Amniotic epithelial cell (primary cell): ENCODE measurements around the gene NPTX1.

Source experiments
- DNase-seq: peaks from one replicate; pipeline ENCODE4 v3.0.0-alpha.2; 2010; ENCODE audit warnings: low read depth

Gene NPTX1

DNA sequence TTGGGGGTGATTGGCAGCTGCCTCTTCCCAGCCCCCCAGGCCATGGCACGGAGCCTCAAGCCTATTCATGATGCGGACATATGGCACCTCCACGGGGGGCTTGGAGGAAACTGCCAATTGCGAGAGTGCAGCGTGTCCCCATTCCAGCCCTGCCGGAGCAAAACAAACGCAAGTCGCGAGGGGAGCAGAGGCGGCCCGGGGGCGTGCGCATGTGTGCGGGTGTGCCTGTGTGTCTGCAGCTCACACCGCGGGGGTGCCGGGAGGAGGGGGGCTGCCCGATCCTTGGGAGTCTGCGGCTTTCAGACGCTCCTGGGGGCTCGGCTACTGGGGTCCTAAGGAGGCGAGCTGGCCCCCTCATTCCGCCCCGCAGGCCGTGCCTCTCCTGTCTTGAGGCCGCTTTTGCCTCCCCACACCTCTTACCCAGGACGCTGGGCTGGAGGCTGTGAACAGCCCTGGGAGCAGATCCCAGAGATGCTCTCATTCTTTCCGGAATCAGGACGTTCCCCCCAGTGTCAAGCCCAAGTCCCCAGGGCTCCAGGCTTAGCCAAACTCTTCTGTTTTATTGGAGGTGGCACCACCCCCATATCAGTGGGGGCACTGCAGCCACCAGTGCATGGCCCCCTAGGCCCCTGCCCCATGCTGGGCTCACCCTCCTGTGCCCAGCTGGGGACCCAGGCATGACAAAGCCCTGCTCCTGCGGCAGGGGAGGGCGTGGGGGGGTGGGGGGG is 32.3 kb downstream of the NPTX1 start:
- no peak for DNase-seq

DNA sequence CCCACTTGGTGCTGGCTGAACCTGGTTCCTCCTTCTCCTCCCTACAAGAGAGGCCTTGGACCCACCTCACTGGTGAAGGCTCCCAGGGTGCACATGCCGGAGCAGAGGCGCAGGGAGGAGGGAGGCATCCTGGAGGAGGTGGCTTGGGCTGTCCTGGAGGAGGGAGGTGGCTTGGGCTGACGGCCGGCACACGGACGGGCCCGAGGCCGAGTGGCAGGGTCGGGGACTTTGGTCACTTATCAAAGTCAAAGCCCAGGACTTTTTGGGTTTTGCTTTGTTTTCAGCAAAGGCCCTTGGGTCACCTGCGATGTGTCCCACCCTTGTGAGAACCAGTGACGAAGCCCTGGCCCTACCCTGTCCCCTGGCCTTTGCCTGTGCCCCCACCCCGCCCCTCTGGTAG is 32.9 kb downstream of the NPTX1 start:
- DNase-seq, result no peak

DNA sequence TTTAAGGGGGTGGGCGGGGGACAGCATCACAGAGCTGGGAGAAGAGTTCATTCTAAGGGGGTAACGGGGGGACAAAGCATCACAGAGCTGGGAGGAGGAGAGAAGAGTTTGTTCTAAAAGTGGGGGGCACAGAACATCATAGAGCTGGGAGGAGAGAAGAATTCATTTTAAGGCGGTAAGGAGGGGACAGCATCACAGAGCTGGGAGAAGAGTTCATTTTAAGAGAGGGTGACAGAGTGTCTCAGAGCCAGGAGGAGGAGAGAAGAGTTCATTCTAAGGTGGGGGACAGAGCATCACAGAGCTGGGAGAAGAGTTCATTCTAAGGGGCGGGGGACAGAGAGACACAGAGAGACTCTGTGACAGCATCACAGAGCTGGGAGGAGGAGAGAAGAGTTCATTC is 33.6 kb downstream of the NPTX1 start:
- DNase-seq, result no peak

DNA sequence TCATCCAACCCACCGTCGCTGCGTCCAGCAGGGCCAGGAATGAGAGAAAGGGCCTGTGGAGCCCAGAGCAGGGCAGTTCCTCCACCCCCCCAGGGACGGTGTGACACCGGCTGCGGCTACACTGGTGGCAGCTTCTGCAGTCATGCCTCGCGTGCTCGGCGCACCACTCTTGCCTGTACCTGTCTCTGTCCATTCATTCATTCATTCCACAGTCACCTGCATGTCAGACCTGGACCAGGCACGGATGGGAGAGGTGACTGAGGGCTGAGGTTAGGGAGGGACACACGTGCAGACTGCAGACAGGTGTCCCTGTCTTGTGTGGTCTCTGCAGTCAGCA is 34.1 kb downstream of the NPTX1 start:
- no peak for DNase-seq

DNA sequence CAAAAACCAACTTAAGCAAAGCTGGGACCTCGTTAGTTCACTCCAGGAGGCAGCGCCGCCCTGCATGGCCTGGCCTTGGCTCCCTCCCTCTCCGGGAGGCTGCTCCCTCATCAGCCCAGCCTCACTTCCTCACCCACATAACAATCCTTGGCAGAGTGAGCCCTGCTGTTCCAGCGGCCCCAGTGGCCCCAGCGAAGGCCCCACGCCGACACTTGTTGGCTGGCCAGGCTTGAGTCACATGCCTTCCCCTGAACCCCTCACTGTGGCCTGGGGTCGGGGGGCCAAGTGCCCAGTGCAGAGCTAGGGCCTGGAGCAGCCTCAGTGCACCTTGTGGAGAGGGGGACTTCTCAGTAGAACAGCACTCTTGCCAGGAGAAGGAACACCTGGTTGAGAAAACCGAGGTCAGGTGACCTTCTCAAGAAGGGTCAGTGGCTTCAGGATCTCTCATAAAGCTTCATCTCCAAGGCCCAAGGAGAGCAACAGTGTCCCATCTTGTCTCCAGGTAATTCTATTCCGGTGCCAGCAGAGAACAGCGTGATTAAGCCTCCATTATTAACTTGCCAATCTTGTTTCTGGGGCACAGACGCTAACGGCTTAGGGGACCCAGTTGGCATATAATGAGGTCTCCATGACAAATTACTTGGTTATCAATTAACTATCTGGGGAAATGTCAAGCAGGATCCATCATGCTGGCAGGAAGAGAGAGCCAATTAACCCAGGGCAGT is 34.6 kb downstream of the NPTX1 start:
- DNase-seq, result no peak

DNA sequence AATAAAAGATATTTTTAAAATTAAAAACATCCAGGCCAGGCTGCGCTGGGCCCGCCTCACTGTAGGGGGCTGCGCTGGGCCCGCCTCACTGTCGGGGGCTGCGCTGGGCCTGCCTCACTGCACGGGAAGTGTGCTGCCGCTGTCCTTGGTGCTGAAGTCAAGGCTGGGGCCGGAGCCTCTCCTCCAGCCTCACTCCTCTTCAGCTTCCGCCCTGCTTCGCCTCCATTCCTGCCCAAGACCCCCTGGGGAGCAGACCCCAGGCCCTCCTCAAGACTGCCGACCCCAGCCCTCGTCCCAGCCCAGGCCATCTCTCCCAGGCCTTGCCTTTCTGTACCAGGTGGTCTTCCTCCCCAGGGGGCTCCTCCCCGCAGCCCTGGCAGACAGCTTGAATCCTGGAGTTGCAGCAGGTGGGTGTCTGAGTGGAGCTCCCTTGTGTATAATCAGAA is 35.3 kb downstream of the NPTX1 start:
- DNase-seq, result peak; percentile 35

DNA sequence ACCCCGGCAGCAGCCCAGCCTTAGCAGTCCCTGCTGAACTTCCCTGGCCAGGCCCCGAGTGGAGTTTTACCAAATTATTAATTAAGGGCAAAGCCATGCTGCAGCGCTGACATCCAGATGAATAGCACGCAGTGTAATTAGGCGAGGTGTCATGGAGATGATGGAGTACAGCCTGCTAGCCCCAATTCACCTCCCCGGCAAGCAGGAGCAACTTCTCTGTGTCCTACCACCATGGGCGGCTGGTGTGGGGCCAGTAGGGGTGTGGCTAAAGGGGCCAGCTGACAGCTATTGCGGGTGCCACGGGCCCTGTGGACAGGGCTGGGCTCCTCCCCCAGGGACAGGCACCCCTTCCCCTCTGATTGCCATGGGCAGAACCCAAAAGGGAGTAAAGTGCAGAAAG is 36.9 kb downstream of the NPTX1 start:
- no peak for DNase-seq

DNA sequence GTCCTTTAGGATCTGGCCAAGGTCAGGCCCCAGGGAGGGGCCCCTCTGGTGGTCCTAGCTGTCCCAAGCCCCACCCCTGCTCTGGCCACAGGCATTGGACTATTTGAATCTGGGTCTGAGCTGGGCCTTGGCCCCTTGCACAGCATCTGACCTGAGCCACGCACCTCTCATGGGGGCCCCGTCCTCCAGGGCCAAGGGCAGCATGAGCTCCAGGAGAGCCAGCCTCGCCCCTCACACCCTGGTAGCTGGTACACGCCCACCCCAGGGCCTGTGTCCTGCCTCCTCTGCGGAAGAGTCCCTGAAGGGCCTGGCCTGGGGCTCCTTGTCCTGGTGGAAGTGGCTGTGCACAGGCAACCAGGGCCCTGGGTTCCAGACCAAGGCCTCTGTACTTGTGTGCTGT is 37.6 kb downstream of the NPTX1 start:
- DNase-seq, result no peak

DNA sequence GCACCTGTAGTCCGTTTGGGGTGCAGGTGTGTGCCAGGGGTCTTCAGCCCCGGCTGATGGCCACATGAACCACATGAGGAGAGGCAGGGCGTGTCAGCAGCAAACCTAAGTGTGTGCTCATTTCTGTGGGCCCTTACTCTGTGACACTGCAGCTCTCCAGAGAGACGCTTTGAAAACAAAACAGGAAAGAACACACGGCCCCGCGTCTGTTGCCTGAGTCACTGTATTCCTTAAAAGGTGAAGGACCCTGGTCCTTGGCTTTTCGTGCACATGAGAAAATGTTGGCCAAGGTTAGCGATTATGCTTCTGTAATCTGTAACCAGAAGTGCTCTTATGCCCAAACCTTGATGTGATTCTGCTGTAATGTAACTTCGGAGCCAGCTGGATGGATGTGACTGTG is 38.9 kb downstream of the NPTX1 start:
- DNase-seq, result no peak

DNA sequence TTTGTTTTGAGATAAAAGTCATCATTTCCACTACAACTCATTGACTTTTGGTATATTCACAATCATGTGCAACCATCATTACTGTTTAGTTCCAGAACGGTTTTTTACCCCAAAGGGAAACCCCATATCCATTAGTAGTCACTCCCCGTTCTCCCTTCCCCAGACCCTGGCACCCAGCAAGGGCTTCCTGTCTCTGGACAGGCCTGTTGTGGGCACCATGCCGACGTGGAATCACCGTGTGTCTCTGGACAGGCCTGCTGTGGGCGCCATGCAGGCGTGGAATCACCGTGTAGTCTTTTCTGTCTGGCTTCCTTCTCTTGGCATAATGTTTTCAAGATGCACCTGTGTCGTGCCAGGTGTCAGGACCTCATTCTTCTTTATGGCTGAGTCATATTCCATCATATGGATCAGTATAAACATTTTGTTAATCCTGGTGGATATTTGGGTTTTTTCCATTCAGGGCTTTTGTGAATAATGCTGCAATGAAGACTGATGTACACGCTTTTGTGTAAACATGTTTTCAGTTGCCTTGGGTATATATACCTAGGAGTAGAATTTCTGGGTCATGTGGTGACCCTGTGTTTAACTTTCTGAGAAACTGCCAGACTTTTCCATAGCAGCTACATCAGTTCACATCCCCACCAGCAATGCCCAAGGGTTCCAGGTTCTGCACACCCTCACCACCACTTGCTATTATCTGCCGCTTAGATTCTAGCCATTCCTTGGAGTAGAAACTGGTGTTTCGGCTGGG is 42.3 kb downstream of the NPTX1 start:
- no peak for DNase-seq

DNA sequence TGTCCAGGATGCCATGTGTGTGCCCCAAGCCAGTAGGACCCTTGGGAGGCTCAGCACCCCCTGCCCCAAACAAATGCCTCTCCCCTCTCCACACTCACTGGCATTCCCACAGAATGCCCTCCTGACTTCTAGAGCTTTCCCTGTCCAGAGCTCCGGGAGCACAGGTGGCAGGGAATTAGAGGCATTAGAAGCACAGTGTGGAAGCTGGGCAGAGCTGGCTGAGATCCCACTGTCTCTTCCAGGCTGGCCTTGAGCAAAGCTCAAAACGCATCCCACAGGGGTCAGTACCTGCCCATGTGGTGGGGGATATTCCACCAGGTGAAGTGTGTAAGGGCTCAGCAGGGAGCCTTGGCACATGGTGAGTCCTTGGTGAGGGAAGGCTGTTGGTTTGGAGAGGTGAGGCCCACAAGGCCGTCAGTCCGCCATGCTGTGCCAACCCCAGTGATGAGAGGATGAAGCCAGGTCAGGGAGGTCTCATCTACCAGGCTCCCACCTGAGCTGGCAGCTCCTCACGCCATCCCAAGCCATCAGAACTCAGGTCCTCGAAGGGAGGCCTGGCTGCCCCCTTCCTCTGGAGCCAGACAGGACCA is 43.4 kb downstream of the NPTX1 start:
- no peak for DNase-seq

DNA sequence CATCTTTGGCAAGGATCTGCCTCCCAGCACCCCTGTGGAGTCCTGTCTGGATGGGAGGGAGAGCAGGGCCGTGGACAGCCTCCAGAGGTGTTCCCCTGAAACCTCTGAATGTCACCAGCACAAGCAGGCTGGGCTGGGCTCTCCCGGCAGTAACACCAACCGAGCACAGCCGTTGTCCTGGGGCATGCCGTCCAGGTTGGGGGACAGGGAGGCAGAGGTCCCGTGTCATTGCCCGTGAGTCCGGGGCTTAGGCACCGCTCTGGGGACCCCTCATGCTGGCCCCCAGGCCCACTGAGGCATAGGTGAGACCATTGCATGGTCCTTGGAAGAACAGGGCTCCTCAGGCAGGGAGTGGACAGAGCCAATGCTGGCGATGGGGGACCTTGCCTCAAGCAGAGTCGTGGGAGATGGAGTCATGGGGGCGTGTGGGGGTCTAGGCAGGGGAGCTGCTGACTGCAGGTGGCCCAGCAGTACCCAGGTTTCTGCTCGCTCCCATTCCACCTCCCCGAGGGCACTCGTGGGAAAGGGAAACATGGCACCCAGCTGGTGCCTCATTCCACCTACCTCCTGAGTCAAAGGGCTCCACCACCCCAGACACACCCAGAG is 44.0 kb downstream of the NPTX1 start:
- no peak for DNase-seq

DNA sequence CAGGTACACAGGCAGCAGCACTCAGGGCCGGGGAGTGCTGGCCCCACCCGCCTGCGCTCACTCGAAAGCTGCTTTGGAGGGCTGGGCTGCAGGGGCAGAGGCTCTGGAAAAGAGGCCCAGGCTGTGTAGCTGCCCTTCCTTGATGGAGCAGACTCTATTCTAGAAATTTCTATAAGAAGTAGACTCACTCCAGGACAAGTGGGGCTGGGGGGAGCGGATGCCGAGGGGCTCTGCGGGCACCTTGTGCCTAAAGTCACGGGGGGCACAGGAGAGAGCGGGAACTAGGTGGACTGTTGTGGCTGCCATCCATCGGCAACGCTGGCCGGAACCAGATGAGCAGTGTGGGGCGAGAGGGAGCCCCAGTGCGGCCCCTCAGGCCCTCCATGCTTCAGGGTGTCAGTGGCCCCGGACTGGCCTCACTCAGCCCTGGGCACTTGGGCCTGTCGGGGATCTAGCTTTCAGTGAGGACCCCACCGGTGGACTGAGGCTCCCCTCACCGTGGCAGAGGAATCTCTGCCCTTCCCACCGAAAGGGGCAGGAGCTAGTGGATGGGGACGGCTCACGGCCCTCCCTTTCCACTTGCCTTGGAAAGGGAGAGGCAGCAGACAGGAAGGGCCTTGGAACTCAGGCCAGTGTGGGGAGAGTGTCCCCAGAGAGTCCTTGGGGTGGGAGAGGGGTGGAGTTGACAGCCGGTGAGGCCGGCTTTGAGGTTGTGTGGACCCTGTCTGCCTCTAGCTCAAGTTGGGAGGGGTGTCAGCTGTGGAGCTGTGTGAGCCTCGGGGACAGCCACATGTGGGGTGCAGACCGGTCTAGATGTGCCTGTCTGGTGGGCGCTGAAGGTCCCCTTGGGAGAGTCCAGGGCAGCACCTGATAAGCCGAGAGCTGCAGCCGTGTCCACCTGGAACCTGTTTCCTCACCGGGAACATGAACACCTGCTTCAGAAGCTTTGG is 44.9 kb downstream of the NPTX1 start:
- no peak for DNase-seq

DNA sequence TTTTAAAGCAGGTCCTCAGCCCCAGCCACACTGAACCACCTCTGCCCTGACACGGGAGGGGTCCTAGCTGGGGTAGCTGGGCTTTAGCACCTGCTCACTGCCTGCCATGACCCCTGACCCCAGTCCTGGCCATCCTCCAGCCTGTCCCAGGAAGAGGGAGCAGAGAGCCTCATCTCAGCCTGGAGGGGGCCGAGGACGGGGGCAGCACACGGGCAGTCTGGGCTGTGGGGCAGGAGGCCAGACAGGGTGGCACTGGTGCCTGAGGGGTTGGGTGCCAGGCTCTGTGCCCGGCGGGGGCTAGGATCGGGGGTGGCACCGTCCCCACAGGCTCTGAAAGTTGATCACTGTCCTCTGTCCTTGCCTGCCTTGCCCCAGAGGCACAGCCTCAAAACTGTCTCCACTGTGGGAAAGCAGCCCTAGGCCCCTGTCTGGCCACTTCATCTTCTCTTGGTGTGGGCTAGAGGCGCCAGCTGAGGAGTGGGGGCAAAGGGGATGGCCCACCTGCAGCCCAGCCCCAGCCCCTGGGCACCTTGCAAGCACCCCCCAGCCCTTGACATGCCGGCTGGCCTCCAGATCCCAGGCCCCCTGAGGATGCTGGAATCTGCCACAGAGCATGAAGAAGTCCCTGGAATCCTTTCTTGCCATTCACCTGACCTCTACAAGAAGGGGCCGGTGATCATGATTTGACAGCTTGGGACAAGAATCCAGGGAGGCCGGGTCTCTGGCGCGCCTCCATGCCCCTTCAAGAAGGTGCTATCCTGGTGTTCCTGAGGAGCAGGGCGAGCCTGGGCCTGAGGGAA is 45.8 kb downstream of the NPTX1 start:
- DNase-seq, result no peak

DNA sequence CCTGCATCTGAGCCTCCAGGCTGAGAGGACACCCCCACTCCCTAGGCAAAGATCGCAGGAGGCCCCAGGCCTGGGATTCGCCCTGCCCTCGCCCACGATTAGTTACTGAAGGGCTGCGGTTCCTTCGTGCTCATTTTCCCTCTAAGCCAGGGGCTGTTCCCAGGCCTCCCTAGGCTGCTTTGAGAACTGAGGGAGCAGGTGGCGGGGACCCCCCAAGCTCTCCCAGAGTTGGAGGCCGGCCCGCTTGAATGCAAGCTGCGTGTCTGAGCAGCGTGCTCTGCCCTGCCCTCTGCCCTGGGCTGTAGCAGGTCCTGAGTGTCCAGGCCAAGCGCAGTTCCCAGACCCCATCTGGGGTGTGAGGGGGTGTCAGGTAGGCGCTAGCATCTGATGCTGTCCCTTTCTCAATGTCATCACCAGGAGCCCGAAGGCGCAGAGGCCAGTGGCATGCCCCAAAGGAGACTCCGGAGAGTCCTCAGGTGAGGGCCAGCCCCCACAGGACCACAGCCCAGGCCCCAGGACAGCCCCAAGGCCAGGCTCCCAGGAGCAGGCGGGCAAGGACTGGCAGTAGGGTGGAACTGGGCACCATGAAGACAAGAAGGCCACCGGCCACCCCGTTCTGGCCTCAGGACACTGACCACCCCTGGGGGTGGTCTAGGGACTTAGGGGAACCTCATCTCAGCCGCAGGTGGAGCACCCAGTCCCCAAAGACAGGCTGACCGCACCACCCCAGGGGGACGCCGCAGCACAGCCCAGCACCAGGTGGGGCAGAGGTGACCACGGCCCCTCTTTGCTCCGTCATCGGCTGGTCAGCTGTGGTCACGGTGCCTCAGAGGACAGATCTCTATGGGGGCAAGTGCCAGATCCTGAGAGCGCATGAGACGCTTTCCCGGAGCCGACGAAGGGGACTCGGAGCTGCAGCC is 46.8 kb downstream of the NPTX1 start:
- no peak for DNase-seq

DNA sequence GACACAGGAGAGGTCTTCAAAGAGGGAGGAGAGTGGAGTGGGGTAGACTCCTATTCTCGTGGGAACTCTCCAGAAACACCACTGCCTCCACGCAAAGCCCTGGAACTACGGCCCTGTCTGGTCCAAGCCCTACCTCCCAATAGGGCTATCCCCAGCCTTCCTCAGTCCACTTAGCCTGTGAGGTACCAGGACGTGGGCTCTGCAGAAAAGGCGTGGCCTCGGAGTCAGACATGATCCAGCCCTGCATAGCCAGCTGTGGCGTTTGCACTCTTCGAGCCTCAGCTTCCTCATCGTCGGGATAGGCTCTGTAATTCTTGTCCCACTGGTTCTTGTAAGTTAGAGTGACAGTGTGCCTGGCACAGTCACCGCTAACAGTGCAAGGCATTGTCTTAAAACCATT is 47.6 kb downstream of the NPTX1 start:
- DNase-seq, result no peak

DNA sequence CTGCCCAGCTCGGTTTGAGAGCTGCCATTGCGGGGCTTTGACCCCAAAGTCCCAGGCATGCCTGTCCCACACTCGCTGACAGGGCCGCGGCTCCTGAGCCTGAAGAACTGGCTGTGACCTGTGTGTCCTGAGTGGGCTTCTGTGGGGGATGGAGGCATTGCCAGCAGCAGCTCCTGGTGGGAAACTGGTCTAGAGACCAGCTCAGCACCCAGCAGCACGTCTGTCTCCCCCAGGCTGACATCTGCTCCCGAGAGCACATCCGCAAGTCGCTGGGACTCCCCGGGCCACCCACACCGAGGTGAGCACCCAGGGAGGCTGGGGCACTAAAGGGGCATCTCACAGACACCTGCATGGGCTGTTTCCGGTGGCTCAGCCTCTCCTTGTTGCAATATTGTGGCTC is 48.0 kb downstream of the NPTX1 start:
- DNase-seq, result no peak

DNA sequence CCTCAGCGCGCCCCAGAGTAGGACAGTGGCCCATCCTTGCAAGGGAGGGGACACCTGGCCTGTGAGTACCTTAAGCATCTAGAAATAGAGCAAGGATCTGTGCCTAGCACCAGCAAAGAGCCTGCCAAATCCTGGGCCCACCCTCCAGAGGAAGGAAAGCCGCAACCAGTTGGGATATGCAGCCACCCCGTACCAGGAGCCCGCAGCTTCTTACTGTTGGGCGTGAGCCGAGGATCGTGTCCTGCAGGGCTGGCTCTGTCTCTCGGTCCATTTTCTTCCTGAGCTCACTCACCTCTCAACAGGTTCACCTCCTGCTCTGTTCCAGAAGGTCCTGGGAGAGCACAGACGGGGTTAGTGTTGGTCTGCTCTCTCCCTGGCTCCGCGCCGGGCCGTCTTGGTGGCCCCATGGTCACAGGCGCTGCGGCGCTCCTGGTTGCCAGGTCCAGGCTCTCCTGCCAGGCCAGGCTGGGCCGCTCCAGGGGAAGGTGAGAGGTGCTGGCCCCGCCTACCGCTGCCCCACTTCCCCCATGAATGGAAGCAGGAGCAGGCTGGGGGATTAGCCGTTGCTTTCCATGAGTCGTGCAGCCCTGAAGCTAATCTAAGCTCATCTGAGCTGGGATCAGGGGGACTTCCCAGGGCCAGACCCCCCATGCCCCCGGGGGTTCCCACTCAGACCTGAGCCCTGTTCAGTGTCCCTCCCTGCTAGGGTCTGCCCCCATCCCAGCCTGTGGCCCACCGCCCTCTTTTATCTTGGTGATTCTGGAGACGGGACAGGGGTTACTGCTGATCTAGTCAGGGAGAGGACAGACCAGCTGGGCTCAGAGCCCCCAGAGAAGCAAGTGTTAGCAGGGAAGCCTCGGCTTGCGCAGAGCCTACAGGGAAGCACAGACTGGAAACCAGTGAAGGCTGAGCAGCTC is 48.8 kb downstream of the NPTX1 start:
- DNase-seq, result no peak
